ENCODE results near the gene NHLH2.

GRCh38 chr1:115839029-115839678 lies 1.8 kb downstream of the NHLH2 start:
- TF ChIP-seq ELF4 (IDR thresholded peaks at IDR 0.05) (no peak), L3MBTL2 (conservative IDR thresholded peaks at IDR 0.05) (peak; percentile 90), BHLHE40 (IDR thresholded peaks at IDR 0.05; ENCODE audit: borderline replicate concordance) (no peak)
